Nephron (organoid): ENCODE data around the gene RALGPS1.
A peak's percentile ranks its signal among the peaks of the same experiment; 100 is the strongest.

ENCODE experiments used
- H3K27ac Mint-ChIP-seq, 3 experiments: 2 replicates each; pipeline ENCODE4 v1.8.0; 2020; ENCODE audit warnings: mixed read lengths in 3 of 3, mild to moderate bottlenecking in 2 of 3, moderate library complexity in 1 of 3
- H3K27me3 Mint-ChIP-seq: 2 replicates; pipeline ENCODE4 v1.8.0; 2021; ENCODE audit warnings: low read depth, mild to moderate bottlenecking, moderate library complexity, mixed read lengths
- H3K36me3 Mint-ChIP-seq: 2 replicates; pipeline ENCODE4 v1.8.0; 2020; ENCODE audit warnings: low read depth, mixed read lengths
- H3K4me1 Mint-ChIP-seq: 2 replicates; pipeline ENCODE4 v1.8.0; 2020; ENCODE audit warnings: mixed read lengths
- H3K4me3 Mint-ChIP-seq, 3 experiments: 2 replicates each; pipeline ENCODE4 v1.8.0; 2020; ENCODE audit warnings: mild to moderate bottlenecking in 3 of 3, mixed read lengths in 3 of 3, moderate library complexity in 2 of 3
- H3K9me3 Mint-ChIP-seq: 2 replicates; pipeline ENCODE4 v1.8.0; 2020; ENCODE audit warnings: mixed read lengths
- TF ChIP-seq, protein P1 (sequence below), 3 experiments: fragments of 200-600 bp; sonication (generic); IDR thresholded peaks; one replicate each; pipeline ENCODE4 v1.5.0; 2021; ENCODE audit warnings: antibody characterized with exemption in 3 of 3; ENCODE audit not compliant: unreplicated experiment in 3 of 3

The RALGPS1 gene

GRCh38 chr9:127011772-127012171 is 97.2 kb downstream of the RALGPS1 start:
- TF ChIP-seq, protein P1, sequence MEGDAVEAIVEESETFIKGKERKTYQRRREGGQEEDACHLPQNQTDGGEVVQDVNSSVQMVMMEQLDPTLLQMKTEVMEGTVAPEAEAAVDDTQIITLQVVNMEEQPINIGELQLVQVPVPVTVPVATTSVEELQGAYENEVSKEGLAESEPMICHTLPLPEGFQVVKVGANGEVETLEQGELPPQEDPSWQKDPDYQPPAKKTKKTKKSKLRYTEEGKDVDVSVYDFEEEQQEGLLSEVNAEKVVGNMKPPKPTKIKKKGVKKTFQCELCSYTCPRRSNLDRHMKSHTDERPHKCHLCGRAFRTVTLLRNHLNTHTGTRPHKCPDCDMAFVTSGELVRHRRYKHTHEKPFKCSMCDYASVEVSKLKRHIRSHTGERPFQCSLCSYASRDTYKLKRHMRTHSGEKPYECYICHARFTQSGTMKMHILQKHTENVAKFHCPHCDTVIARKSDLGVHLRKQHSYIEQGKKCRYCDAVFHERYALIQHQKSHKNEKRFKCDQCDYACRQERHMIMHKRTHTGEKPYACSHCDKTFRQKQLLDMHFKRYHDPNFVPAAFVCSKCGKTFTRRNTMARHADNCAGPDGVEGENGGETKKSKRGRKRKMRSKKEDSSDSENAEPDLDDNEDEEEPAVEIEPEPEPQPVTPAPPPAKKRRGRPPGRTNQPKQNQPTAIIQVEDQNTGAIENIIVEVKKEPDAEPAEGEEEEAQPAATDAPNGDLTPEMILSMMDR (IDR thresholded peaks at IDR 0.05; ENCODE audit: unreplicated experiment in 3 of 3) = no peak
- H3K36me3 Mint-ChIP-seq = no peaks in the 10 kb centered on the region
- no peaks in the 10 kb centered on the region for H3K9me3 Mint-ChIP-seq
- peaks cover 26% of the 10 kb centered on the region for H3K4me1 Mint-ChIP-seq
- no peak overlapping the region for H3K4me3 Mint-ChIP-seq
- peaks cover 15% of the 10 kb centered on the region for H3K27me3 Mint-ChIP-seq
- no peak overlapping the region for H3K27ac Mint-ChIP-seq

DNA sequence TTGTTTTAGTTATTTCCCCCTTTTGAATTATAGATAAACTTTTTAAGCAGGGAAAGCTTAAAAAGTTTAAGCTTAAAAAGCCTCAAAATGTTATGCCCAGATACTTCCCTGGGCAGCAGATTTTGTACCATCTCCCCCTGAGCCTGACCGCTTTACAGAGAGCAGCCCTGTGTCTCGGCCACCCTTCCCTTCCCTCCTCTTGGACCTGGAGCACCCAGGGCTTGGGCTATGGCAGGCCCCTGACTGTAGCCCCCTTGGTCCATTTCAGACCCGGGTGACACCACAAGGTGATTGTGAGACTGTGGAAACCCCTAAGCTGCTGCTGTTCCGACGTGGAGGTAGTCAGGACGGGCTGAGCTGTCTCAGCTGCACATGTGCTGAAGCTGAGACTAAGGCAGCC is 97.7 kb downstream of the RALGPS1 start:
- Mint-ChIP-seq H3K4me3 (no peak overlapping the region), H3K36me3 (no peaks in the 10 kb centered on the region), H3K27ac (no peak overlapping the region), H3K27me3 (peaks cover 15% of the 10 kb centered on the region), H3K9me3 (no peaks in the 10 kb centered on the region), H3K4me1 (peaks cover 26% of the 10 kb centered on the region)
- TF ChIP-seq, protein P1 (IDR thresholded peaks at IDR 0.05; ENCODE audit: unreplicated experiment in 3 of 3) = no peak

GRCh38 chr9:127013597-127013996 is 99.0 kb downstream of the RALGPS1 start:
- TF ChIP-seq, protein P1 (IDR thresholded peaks at IDR 0.05; ENCODE audit: unreplicated experiment in 3 of 3) = no peak
- Mint-ChIP-seq H3K27ac (no peak overlapping the region), H3K9me3 (no peaks in the 10 kb centered on the region), H3K36me3 (no peaks in the 10 kb centered on the region), H3K4me1 (peaks cover 26% of the 10 kb centered on the region), H3K4me3 (no peak overlapping the region), H3K27me3 (peaks cover 11% of the 10 kb centered on the region)

- Mint-ChIP-seq H3K4me1 (peaks cover 26% of the 10 kb centered on the region), H3K4me3 (no peak overlapping the region), H3K36me3 (no peaks in the 10 kb centered on the region), H3K27me3 (peaks cover 11% of the 10 kb centered on the region), H3K27ac (peak overlapping the region in 2 of 3 experiments; percentile 36 to 67), H3K9me3 (no peaks in the 10 kb centered on the region)
- TF ChIP-seq, protein P1 (IDR thresholded peaks at IDR 0.05; ENCODE audit: unreplicated experiment in 3 of 3) = no peak
These were observed 99.8 kb downstream of the RALGPS1 start for GRCh38 chr9:127014216-127014909.

GRCh38 chr9:127014910-127015540 is 100.4 kb downstream of the RALGPS1 start:
- Mint-ChIP-seq H3K27me3 (peaks cover 11% of the 10 kb centered on the region), H3K4me1 (peaks cover 26% of the 10 kb centered on the region), H3K27ac (no peak overlapping the region), H3K9me3 (no peaks in the 10 kb centered on the region), H3K36me3 (no peaks in the 10 kb centered on the region), H3K4me3 (no peak overlapping the region)
- TF ChIP-seq, protein P1 (IDR thresholded peaks at IDR 0.05; ENCODE audit: unreplicated experiment in 3 of 3) = no peak
